GM21717 (cell line): Measurements from ENCODE around the gene BICDL1.
"Not testable (repeated sequence)": the region's sequence is repeated elsewhere in the genome, so short reads cannot be mapped to it uniquely, and the experiment has no call there.

Source experiments
- ATAC-seq: cut with Tn5 transposase; IDR thresholded peaks from one replicate; pipeline ENCODE4 v1.9.1; 2021; ENCODE audit warnings: mild to moderate bottlenecking, moderate library complexity; ENCODE audit not compliant: unreplicated experiment

The BICDL1 gene, protein sequence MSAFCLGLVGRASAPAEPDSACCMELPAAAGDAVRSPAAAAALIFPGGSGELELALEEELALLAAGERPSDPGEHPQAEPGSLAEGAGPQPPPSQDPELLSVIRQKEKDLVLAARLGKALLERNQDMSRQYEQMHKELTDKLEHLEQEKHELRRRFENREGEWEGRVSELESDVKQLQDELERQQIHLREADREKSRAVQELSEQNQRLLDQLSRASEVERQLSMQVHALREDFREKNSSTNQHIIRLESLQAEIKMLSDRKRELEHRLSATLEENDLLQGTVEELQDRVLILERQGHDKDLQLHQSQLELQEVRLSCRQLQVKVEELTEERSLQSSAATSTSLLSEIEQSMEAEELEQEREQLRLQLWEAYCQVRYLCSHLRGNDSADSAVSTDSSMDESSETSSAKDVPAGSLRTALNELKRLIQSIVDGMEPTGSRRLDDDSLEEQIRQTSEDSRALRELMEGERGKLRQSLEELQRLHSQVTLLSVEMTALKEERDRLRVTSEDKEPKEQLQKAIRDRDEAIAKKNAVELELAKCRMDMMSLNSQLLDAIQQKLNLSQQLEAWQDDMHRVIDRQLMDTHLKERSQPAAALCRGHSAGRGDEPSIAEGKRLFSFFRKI

DNA sequence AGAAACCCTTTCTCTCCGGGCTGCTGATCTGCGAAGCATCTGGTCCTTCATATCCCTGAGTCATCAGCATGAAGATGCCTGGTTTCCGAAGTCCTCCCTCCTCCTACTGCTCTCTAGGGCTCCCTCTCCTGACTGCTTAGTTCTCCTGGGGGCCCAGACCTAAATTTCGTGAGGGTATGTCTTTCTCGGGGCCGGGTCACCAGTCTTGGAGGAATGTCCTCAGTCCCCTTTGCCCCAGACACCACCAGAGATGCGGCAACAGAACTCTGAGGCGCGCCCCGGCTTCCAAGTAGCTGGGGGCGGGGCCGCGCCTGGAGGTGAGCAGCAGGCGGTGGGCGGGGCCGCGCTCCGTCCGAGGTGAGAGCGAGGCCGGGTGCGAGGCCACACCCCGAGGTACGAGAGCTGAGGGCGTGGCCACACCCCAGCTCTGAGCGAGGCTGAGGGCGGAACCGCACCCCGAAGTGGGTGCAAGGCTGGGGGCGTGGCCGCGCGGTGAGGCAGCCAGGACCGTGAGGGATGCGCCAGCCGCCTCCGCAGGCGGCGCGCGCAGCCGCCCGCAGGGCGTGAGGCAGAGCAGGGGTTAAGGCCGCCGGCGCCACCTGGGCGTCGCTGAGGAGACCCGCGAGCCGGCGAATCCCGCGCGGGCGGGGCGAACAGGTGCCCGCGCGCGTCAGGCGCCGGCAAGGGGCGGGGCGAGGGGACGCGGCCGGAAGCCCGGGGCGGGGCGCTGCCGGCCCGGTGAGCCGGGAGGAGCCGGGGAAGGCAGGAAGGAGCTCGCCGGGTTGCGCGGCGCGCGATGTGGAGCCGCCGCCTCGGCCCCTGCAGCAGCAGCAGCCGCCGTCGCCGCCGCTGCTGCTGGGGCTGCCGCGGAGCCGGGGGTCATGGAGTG, at the start of gene BICDL1:
BICDL1 (plus strand) TSS at position 765 of the 889 bp plus-strand sequence. CDS start 633 bp downstream, outside the sequence.
- ATAC-seq = peak; percentile 78

DNA sequence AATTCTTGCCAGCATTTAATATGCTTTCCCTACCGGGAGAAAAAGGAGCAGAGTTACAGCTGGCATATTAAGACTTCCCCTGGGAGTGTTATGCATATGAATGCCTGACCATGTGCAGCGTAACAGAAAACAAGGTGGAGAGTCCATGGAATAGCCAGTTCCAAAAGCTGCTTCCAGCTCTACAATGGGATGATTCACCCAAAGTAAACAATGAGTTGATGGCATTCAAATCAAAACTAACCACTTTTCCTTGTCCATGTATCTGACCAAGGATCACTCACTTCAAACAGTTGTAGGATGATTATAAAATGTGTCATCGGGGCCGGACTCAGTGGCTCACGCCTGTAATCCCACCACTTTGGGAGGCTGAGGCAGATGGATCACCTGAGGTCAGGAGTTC, 48.1 kb upstream of the BICDL1 start:
- no peak for ATAC-seq

DNA sequence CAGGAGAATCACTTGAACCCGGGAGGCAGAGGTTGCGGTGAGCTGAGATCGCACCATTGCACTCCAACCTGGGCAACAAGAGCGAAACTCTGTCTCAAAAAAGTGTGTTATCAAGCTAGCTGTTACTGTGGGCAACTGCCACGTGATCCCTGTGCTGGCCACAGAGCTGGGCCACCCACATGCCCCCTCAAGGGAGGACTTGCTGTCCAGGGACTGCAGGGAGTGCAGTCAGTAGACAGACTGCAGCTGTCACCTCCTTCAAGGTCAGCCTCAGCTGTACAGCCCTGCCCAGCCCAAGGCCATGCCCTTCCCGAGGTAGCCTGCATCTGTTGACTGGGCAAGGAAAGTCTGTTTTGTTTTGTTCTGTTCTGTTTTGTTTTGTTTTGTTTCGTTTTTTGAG, 46.6 kb upstream of the BICDL1 start:
- no peak for ATAC-seq

DNA sequence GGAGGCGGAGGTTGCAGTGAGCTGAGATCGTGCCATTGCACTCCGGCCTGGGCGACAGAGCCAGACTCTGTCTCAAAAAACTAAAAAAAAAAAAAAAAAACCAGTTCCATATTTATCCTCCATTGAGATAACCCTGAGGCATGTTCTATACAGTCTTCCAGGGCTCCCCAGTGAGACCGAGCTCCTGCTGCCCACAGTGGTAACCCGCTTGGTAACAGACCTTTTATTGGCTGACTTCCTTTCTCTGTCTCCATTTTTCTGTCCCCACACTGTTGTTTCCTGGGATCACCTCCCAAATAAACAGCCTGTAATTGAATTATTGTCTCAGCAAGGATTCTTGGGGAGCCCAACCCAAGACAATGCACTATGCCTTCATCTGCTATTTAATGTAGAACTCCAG, 42.8 kb upstream of the BICDL1 start:
- ATAC-seq = no peak

DNA sequence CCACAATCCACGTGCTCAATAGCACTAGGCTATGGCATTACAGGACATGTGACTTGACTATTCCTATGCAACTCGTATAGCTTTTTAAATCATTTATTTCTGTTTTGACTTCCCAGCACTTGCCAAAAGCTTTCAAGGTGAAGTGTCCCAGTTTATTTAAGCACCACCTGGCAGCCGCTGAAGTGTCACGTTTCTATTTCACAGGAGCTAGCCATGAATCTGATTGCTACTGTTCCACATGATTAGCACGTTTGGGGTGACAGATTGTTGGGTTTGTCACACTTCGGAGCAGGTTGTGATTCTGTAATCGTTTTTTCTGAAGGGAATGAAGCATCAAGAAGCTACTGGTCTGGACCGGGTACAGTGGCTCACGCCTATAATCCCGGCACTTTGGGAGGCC, 39.9 kb upstream of the BICDL1 start:
- ATAC-seq = no peak

DNA sequence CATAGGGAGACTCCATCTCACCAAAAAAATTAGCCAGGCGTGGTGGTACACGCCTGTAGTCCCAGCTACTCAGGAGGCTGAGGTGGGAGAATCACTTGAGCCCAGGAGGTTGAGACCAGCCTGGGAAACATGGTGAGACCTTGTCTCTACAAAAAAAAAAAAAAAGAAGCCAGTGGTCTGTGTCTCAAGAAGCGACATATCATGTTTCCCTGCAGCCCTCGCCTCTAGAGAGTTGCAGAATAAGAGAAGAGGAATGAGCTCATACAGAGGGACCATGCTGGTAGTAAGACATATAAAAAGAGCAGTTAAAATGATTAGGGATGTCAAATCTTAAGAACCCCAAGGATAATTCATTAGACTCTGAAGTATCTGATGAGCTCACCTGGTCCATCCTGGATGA, 39.4 kb upstream of the BICDL1 start:
- no peak for ATAC-seq

DNA sequence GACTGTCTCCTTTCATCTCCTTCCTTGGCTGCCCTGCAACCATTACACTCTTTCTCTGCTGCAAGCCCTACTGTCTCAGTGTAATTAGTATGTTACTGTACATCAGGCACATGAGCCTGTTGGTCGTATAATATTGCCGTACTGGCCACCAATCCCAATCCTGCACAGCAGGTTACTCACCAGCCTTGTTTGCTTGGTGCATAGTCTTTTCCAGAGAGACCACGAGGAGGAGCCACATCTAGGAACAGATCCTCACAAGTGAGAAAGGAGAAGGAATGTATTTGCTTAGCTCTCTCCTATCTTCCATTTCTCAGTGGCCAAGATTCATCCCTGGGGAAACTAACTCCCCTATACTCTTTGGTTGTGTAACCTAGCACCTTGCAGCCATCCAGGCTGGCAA, 33.0 kb upstream of the BICDL1 start:
- ATAC-seq = no peak

DNA sequence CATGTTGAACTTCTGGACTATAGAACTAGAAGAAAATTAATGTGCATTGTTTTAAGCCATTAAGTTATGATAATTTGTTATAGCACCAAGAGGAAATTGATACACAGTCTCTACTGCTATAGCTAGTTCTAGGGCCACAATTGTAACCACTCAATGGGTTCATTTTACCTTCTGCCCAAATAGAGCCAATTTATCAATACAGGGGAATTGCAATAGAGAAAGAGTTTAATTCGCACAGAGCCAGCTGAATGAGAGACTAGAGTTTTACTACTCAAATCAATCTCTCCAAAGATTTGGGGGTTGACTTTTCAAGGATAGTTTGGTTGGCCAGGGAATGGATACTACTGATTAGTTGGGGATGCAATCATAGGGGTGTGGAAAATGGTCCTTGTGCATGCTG, 31.9 kb upstream of the BICDL1 start:
- ATAC-seq = no peak

DNA sequence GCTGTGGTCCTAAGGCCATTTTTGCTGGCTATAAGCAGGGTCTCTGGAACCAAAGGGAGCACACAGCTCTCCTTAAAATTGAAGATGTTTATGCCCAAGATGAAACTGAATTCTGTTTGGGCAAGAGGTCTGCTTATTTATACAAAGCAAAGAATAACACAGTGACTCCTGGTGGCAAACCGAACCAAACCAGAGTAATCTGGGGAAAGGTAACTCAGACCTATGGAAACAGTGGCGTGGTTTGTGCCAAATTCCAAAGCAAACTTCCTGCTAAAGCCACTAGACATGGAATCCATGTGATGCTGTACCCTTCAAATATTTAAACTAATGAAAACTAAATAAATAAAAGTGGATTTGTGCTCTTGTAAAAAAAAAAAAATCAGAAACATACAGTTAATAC, 29.6 kb upstream of the BICDL1 start:
- ATAC-seq = no peak

DNA sequence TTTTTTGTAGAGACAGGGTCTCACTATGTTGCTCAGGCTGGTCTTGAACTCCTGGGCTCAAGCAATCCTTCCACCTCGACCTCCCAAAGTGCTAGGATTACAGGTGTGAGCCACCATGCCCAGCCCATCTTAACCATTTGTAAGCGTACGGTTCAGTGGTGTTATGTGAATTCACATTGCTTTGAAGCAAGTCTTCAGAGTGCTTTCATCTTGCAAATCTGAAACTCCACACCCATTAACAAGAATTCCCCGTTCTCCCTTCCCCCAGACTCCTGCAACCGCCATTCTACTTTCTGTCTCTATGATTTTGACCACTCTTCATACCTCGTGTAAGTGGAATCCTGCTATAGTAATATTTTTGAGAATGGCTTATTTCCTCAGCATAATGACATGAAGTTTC, 24.9 kb upstream of the BICDL1 start:
- no peak for ATAC-seq

DNA sequence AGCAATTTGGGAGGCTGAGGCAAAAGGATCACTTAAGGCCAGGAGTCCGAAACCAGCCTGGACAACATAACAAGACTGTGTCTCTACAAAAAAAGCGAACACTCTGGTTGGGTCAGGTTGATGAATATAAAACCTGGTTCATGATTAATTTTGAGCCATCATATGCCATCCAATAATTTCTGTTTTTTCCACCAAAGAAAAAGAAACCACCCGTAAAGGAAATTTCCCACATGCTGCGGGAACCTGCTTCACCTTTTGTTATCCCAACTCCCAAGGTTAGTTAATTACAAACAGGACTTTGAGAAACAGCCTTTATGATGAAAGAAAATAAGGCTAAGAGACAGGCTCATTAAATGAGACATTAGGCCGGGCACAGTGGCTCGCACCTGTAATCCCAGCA, 24.1 kb upstream of the BICDL1 start:
- no peak for ATAC-seq

DNA sequence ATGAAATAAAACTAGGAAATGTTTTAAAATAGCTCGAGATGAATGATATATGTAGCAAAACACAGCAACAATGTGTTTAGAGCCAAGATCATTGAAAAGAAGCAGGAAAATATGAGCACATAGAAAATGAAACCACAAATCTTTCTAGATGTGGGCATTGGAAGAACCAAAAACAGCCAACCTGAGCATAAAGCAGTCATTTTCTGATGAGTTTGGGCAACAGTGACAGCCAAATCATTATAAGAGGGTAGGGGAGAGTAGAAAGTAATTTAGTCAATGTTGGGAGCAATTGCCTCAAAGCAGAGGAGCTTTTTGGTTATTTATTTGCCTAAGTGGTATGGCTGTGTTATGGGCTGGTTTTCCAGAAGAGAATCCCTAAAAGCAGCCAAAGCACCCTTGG, 8.8 kb upstream of the BICDL1 start:
- ATAC-seq = no peak

DNA sequence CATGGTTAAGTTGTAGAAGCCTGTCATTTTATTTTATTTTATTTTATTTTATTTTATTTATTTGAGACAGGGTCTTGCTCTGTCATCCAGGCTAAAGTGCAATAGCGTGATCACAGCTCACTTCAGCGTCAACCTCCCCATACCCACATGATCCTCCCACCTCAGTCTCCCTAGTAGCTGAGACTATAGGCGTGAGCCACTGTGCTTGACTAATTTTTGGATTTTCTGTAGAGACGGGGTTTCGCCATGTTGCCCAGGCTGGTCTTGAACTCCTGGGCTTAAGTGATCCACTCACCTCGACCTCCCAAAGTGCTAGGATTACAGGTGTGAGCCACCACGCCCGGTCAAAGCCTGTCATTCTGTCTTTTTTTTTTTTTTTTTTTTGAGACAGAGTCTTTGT, 8.3 kb upstream of the BICDL1 start:
- ATAC-seq = not testable (repeated sequence)

DNA sequence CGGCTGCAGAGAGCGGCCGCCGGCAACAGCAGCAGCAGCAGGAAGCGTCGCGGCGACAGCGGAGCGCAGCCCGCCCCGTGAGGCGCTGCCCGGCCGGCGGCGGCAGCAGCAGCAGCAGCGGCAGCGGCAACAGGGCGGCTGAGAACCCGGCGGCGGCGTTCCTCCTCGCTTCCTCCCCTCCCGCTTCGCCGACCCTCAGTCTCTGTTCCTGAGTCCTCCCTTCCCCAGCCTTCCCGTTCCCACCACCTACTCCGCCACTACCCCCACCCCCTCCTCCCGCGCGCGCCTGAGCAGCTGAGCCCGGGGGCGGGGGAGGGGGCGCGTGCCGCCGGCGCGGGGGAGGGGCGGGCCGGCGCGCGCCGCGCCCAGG, 310 bp downstream of the BICDL1 start:
- peak; percentile 34 for ATAC-seq

DNA sequence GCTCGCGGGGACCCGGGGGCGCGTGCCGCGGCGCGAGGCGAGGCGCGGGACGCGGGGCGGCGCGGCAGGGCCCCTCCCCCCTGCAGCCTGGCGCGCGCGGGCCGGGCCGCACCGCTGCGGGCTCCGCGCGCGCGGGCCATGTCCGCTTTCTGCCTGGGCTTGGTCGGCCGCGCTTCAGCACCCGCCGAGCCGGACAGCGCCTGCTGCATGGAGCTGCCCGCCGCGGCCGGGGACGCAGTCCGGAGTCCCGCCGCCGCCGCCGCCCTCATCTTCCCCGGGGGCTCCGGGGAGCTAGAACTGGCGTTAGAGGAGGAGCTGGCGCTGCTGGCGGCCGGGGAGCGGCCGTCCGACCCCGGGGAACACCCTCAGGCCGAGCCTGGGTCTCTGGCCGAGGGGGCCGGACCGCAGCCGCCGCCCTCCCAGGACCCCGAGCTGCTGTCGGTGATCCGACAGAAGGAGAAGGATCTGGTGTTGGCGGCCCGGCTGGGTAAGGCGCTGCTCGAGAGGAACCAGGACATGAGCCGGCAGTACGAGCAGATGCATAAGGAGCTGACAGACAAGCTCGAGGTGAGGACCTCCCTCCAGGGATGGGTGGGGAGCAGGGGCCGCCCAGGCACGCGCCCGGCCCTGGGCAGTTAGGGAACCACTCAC, 820 bp downstream of the BICDL1 start:
- peak; percentile 34 for ATAC-seq

DNA sequence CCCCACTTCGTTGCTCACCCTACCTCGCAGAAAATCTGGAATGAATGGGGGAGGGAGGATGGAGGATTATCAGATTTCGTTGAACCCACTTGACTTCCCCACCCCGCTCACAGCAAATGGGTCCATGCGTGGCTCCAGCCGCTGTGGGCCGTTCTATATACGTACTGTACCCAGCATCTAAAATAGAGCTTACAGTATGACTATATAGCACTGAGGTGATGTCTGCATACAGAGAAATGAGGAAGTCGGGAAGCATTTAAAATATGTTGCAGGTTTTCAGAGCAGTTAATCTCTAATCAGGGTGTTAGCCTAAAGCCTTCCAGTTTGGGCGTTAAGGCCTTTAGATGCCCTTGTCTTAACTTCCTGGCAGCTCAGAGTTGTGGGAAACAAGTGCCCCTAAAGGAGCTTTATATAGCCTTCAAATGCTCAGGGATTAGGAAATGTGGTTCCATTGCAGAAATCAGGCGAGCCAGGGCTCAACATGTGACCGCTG, 1.4 kb downstream of the BICDL1 start:
- no peak for ATAC-seq

DNA sequence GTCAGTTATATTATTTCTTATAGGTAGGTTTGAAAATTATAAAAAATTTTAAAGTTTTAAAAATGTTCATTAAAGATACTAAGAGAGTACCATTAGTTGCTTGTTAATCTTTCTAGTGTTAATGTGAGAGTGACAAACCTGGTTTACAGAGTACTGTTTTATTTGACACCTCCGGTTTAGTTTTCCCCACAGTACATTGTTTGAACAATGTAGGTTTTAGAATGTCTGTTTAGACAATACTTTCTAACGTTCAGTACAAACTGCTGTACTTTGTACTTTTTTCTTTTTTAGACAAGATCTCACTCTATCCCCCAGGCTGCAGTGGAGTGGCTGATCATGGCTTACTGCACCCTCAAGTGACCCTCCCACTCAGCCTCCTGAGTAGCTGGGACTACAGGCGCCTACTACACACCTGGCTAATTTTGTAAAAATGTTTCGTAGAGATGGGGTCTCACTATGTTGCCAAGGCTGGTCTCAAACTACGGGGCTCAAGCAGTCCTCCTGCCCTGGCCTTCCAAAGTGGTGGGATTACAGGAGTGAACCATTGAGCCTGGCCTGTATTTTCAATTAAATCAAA, 3.2 kb downstream of the BICDL1 start:
- no peak for ATAC-seq

DNA sequence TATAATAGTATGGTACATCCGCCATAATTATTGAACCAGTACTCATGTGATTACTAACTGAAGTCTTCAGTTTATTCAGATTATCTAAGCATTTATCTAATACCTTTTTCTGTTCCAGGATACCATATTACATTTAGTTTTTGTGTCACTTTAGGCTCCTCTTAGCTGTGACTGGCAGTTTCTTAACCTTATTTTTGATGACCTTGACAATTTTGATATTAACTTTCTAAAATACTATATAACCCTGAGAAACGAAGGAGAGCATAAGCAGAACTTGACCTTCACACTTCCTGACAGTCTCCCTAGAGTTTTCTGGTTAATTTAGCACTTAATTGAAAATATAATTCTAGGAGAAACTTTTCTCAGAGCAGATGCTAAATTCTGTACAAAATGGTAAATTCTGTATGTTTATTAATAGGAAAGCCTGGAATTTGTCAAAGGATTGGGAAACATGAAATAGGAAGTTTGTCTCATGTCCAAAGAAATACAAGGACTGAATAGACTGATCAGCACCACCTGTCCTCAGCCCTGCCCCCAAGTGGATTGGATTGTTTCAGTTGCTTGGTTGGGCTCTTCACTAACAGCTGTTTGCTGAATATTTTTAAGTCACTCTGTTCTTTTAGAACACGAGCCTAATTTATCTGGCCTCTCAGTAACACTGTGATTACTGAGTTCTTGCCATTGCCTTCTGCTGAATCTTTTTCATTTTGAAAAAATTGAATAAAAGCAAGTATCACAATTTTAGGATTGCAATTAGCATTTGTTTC, 6.0 kb downstream of the BICDL1 start:
- ATAC-seq = no peak

DNA sequence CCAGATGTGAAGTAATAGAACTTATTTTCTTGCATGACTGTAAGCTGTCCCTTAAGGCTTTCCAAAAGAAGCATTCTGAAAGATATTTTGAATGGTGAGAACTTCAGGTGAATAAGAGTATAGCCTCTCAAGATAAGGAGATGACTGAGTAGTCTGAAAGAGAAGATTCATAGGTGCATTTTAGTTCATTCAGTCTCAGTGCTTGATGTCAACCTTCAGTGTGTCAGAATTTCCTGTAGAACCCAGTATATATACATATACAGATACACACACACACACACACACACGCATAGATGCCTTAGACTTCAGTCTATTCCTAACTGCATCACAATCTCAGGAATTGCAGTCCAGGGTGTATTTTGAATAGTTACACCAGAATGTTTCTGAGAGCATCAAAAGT, 7.4 kb downstream of the BICDL1 start:
- no peak for ATAC-seq
